NCI-H2227 (cell line): ENCODE measurements around the gene KIF19.

ENCODE experiments used
- DNase-seq: peaks from one replicate; lab custom pipeline; 2025; ENCODE audit not compliant: unreplicated experiment; lab: John Stamatoyannopoulos, UW

Gene KIF19

DNA sequence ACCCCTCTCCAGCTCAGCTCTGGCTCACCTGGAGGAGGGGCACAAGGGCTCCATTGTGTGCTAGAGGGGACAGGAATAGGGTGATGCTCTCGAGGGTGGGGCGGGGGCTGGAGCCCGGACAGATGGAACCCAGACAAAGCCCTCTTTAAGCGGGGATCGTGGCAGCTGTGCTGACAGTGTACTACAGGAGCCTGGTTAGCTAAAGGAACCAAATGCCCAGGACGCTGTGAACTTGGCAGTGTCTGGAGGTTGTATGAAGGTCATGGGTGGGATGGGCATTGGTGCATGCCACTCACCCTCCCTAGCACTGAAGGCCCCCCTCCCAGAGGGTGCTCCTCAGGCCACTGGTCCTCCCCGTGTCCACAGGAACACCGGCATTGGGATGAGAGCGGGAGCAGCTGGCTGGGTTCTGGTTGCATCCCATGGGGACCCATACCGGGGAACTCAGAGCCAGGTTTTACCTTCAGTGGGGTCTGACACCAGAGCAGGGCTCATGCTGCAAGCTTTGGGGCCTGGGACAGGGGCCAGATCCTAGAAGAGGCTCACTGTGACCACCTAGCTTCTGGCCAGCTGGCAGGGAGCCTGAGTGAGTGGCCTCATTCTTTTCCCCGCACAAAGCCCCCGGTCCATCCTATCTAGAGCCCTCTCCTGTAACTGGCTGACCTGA, 11.9 kb downstream of the KIF19 start:
- no peak for DNase-seq

DNA sequence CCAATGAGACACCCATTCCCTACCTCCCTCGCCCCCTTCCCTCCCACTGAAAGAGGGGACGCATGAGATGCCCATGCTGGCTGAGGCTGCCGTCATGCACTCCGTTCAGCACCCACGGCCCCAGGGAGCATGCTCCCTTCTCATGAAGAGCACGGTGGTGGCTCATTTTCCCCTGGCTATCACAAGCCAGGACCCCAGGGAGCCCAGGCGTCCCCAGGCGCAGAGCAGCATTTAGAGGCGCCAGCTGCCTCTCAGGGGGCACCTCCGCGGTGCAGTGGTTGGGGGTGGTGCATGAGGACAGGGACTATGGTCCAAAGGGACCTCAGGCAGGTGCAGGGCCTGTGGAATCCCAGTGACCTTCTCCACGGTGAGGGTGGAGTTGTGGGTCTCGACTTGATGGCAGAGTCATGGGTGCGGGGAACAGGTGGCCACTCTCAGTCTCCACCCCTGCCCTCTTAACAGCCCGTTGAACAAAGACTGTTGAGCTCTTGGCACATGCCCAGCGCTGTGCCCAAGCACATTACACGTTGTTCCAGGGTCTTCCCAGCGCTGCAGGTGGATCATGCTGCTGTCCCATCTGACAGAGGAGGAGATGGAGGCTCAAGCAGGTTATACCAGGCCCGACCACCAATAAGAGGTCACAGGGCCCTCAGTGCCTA, 13.6 kb downstream of the KIF19 start:
- no peak for DNase-seq

DNA sequence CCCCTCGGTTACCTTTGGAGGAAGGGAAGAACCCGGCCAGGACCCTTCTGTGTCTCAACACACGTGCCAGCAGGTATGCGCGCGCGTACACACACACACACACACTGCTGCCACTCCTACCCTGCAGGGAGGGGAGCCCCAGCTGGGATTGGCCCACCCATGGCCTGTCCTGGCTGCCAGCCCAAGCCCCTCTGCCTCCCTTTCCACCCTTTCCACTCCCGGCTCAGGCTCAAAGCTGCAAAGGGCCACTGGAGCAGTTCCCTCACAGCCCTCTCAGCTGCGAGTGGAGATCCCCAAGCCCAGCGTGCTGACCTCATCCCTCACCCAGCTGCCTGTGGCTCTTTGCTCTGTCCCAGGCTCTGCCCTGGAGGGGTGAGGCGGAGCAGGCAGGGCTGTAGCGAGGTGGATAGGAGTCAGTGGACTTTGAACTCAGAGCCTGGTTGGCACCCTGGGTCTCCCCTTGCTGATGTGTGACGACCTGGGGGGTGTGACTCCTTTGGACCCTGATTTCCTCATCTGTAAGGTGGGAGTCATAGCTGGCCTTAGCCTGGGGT, 14.5 kb downstream of the KIF19 start:
- DNase-seq: no peak

DNA sequence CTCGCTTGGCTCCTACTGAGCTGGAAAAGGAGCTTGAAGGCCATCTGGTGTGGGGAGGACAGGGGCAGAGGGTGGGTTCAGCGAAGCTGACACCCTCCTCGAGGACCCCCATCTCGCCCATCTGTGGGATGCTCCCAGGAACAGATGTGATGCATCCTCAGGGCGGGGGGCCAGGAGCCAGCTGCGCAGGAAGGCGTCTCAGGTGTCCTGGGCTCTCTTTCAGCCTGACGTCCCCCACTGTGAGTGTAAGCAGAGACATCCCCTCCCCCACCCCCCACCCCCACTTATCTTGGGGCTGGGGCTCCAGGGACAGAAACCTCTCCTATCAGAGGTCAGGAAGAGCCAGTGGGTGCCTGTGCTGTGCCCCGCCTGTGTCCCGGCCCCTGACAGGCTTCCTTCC, 16.2 kb downstream of the KIF19 start:
- DNase-seq: no peak

DNA sequence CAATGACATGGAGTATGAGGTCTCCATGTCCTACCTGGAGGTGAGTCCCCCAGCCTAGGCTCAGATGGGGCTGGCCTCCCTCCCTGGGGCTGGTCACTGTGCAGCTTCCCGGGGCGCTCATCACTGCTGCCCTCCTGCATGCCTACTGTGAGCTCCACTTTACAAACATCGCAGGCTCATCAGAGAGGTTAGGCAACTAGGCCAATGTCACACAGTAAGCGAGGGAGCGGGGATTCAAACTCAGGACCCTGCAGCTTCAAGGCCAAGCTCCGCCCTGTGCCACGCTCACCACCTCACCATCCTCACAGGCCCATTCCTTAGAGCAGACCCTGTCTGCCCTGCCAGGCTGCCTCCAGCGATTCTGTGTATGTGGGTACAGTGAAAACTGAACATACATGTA, 17.1 kb downstream of the KIF19 start:
- DNase-seq: no peak

DNA sequence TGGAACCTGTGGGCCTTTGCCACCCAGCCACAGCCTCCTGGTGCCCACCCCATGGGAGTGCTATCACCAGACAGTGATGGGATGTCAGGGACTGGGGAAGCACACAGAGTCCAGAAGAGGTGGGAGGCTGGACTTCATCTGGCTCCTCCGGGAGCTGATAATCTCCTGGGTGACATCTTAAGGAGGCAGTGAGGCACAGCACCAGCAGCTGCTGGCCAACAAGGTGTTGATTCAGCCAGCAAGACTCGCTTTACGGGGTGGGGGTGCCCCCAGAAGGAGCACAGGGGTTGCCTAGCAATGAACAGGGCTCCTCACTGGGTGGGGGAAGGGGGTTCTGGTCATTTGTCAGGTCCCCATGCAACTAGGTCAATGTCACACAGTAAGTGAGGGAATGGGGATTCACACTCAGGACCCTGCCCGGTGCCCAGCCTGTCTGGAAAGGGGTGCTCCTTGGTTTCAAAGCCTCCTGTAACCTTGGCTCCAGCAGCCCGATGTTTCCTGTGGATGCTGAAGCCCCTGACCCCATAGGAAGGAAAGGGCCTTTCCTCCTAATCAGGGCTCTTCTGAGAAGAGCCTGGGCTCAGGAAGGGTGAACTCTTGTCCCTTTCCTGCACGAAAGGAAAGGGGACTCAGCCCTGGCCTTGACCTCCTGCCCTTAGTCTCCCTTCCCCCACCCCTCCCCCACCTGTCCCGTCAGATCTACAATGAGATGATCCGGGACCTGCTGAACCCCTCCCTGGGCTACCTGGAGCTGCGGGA, 17.7 kb downstream of the KIF19 start:
- DNase-seq: no peak

DNA sequence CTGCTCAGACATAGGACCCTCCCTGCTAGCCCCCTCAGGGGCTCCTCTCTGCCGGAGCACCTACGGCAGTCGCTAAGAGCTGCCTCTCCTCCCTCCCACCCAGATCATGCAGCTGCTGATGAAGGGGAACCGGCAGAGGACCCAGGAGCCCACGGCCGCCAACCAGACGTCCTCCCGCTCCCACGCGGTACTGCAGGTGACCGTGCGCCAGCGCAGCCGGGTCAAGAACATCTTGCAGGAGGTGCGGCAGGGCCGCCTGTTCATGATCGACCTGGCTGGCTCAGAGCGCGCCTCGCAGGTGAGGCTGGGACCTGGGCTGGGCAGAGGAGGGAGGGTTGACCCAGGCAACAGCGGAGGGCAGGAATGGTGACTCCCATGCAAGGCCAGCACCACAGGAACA, 18.6 kb downstream of the KIF19 start:
- DNase-seq: no peak

DNA sequence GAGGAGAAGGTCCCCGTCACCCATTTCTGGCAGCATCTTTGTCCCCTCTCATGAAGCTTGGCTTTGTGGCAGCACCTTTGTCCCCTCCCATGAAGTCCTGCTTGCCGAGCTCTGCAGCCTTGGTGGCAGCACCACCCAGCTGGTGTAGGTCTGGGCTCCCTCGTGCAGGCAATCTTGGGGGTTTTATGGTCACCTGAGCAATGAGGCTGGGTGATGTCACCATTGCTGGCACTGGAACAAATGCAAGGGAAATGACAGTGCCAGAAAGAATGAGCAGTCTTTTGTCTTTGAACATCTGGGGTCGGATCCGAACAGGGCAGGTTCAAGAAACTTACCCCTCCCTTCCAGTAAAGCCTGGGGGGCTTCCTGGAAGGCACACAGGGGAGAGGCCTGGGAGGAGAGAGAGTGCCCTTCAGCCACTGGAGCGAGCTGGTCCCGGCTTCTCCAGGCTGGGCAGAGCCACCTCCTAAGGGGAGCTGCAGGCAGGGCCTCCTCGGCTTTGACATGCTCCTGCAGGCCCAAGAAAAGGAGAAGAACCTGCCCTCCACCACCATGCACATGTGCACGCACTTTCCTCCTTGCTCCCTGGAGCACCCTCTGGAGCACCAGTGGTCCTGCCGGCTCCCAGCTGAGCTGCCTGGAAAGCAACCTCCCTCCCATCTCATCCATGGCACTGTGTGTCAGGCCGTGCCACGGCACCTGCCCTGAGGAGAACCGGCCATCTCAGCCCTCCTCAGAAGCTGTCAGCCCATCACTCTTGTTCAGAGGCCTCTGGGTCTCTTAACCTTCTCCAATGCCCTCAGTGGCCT, 19.6 kb downstream of the KIF19 start:
- no peak for DNase-seq

DNA sequence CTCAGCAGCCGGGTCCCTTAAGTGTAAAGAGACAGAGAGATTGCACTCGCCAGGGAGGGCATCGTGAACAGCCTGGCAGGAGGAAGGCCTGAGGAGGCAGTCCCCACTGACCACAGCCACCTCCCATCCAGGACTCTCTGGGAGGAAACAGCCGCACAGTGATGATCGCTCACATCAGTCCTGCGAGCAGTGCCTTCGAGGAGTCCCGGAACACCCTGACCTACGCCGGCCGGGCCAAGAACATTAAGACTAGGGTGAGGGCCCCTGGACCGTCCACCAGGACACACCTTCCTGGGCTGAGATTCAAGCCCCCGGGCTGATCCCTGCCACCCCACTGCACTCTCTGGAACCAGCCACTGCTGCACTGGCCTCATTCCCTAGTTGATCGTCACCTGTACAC, 21.6 kb downstream of the KIF19 start:
- DNase-seq: no peak

DNA sequence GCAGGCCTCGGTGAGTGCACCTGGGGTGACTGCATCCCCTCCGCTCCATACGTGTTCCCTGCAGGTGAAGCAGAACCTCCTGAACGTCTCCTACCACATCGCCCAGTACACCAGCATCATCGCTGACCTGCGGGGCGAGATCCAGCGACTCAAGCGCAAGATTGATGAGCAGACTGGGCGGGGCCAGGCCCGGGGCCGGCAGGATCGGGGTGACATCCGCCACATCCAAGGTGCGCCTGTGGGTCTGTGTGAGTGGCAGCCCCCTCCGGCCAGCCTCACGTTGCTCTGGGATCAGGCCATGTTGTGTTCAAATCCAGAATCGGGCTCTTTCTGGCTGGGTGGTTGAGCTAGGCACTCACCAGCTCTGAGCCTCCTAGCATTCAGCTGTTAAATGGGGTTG, 23.1 kb downstream of the KIF19 start:
- no peak for DNase-seq

DNA sequence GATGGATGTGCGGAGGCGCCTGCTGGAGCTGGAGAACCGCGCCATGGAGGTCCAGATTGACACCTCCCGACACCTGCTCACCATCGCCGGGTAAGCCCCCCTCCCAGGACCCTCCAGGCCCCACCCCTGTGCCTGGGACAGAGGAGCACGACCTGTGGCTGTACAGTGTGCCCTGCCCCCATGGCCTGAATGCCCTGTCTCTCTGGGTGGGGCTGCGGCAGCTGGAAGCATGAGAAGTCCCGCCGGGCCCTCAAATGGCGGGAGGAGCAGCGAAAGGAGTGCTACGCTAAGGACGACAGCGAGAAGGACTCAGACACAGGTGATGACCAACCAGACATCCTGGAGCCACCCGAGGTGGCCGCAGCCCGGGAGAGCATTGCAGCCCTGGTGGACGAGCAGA, 24.5 kb downstream of the KIF19 start:
- DNase-seq: no peak

DNA sequence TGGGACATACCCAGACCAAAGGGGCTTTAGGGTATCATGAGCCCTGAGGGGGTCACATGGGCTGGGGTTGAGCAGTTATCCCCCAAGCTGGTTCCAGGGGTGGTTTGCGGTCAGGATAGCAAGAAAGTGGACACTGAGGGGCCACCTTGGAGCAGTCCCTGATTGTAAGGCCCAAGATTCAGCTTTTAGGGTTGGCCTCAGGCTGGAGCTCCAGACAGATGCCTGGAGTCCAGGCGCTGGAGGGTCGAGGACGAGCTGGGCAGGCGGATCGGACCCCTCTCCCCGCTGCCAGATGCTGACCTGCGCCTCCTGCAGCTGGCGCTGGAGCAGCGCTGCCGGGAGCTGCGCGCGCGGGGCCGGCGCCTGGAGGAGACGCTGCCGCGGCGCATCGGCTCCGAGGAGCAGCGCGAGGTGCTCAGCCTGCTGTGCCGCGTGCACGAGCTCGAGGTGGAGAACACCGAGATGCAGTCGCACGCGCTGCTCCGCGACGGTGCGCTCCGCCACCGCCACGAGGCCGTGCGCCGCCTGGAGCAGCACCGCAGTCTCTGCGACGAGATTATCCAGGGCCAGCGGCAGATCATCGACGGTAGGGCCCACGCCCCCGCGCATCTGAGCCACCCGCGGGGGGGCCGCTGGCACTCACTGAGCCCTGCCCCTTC, 25.7 kb downstream of the KIF19 start:
- no peak for DNase-seq

DNA sequence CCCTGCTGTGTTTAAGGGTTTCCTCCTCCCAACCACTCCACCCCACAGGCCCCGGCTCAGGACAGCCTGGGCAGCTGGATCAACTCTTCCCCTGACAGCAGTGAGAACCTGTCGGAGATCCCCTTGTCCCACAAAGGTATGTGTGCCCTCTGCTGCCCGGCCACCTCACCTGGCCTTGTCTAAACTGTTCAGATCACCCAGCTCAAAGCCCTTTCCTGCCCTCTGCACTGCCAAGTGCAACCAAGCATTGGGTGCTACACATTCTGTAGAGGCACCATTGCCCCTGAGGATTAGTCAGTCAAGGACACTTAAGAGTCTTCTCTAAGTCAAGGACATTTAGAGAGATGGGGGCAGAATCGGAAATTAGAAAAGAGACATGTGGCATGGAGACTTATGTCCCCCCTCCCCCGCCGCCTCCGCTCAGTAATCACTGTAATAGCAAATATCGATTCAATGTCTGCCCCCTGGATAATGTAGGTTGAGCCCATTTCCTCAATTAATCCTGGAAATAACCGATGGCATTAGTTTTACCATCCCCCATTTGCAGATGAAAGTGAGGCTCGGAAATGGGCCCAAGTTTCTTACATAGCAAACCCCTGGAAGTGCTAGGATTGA, 27.5 kb downstream of the KIF19 start:
- DNase-seq: no peak

DNA sequence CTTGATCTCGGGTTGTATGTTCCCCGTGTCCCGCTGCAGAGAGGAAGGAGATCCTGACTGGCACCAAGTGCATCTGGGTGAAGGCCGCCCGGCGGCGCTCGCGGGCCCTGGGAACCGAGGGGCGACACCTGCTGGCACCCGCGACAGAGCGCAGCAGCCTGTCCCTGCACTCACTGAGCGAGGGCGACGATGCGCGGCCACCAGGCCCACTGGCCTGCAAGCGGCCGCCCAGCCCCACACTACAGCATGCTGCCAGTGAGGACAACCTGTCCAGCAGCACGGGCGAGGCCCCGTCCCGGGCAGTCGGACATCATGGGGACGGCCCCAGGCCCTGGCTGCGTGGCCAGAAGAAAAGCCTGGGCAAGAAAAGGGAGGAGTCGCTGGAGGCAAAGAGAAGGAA, 28.1 kb downstream of the KIF19 start:
- DNase-seq: no peak

DNA sequence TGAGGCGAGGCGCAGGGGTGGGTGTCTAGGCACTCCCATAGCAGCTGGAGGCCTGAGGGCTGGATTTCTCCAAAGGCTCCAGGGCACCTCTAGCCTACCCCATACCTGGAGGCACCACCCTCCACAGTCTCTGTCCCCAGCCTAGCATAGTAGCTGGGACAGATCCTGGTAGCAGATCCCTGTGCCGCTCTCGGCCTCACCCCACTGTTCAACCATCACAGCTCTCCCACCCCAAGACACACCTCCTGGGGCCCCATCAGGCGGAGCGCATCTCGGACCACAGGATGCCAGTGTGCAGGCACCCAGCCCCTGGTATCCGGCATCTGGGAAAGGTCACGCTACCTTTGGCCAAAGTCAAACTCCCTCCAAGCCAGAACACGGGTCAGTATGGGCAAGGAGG, 28.5 kb downstream of the KIF19 start:
- DNase-seq: no peak

DNA sequence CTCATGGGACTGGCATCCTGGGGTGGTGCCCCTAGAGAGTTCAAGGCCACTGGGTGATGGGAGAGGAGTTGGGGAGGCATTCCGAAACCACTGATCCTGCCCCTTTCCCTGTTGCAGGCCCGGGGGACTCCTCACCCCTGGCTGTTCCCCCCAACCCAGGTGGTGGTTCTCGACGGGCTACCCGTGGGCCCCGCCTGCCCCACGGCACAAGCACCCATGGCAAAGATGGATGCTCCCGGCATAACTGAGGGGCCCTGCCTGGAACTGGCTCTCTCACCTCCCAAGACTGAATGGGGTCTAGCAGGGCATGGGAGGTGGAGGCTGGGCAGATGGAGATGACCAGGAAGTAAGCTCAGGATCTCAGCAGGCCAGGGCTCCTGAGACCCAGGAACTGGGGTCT, 29.0 kb downstream of the KIF19 start:
- no peak for DNase-seq

DNA sequence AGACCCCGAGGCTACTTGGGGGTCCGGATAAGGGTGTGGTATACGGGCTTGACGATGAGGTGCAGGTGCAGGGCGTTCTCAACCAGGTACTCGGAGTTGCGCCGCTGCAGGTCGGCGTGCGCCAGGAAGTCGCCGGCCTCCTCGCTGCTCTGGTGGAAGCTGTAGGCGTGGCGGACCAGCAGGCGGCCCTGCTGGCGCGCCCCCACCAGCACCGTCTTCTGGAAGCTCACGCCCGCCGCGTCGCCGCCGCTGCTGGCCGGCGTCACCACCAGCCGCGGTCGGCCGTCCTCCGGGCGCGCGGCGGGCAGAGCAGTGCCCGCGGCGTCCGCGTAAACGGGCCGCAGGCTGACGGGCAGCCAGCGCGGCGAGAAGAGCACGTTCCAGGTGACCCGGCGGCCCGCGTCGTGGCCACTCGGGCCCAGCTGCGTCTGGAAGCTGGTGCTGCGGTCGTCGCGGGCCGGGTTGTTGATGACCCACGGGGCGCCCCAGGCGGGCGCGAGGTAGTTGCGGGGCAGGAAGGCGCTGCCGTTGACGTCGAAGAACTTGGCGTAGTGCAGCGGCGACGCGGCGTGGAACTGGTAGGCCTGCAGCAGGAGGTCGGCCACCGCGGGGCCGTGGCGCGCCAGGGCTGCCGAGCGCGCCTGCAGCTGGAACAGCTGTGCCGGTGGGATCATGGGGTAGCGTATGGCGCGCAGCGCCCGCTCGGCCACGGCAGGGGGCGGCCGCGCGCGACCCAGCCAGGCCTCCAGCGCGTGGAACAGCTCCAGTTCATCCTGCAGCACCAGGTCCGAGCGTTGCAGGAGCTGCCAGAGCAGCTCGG, 30.8 kb downstream of the KIF19 start:
- no peak for DNase-seq

DNA sequence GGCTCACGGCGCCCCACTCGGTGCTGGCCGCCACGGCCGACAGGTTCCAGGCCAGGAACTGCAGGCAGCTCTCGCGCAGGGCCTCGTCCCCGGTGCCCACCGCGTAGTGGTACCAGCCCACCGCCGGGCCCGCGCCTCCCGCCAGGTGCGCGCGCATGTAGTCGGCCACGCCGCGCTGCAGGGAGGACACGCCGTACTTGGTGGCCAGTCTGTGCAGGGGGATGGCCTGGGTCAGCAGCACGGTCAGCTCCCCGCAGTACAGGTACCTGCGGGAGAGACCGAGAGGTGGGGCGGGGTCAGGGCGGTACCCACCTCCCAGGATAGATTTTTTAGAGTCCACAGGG, 31.4 kb downstream of the KIF19 start:
- no peak for DNase-seq

DNA sequence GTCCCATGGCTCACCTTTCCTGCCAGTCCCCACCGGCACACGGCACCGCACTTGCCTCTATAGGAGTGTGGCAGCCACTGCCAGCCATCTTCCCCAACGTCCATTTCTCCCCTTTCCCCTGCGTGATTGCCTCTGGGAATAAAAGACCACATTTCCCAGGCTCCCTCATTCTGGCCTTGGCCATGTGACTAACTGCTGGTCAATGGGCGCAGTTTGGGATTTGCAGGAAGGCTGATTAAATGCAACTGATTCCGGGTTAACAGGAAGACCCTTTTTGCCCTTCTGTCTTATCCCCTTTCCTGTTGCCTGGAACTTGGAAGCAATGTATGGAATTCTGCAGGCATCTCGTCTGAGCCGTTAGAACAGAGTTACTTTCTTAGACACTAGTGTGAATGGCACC, 32.7 kb downstream of the KIF19 start:
- no peak for DNase-seq

DNA sequence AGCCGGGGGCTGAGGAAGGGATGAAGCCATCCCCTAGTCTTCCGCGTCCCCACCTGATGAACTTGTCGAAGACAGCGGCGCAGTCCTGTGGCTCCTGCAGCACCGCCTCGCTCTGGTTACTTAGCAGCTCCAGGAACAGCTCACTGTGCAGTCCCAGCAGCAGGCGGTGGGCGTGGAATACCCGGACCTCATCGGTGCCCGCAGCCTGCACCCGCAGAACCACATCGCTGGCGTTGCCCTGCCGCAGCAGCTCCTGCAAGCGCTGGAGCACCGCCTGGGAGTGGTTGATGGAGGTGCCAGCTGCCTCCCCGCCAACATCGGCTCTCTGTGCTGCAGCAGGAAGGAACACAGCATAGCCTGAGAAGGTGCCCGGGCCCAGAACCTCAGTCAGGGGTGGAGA, 33.9 kb downstream of the KIF19 start:
- DNase-seq: no peak
